ENCODE results near the gene GEMIN4. TPM values are rescaled to one million over a fixed set of nuclear protein-coding genes. Genes with fewer than 3 reads are reported as not detected.
A peak's percentile ranks its signal among the peaks of the same experiment; 100 is the strongest.
"Not testable (repeated sequence)": the region's sequence is repeated elsewhere in the genome, so short reads cannot be mapped to it uniquely, and the experiment has no call there.

Gene GEMIN4
- total RNA-seq, 4 donors from 2014 or later: 13.9 to 21.6 (median 17.9) TPM

DNA sequence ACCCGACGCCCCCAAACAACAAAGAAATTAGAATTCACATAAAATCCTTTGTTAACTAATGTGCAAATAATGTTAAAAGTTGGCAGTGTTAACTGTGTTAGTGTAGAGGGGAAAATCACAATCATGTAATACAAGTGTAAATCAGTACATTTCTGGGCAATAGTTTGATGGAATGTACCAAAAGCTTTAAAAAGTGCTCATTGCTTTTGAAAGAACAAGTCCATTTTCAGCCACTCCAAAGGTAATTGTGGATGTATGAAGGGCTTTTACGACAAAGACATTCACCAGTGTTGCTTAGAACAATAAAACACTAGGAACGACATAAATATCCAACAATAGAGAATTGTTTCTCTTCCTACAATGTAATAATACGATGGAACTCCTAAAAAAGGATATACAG, 21.0 kb upstream of the GEMIN4 start:
- no peaks in the 10 kb centered on the region for H3K27me3 ChIP-seq
- H3K9me3 ChIP-seq: no peaks in the 10 kb centered on the region
- no peak for ATAC-seq
- H3K27ac ChIP-seq: no peak overlapping the region
- TF ChIP-seq POLR2A (IDR thresholded peaks at IDR 0.05) (no peak), POLR2AphosphoS5 (IDR thresholded peaks at IDR 0.05) (no peak), EP300 (IDR thresholded peaks at IDR 0.05) (no peak)
- TF ChIP-seq, protein P1, sequence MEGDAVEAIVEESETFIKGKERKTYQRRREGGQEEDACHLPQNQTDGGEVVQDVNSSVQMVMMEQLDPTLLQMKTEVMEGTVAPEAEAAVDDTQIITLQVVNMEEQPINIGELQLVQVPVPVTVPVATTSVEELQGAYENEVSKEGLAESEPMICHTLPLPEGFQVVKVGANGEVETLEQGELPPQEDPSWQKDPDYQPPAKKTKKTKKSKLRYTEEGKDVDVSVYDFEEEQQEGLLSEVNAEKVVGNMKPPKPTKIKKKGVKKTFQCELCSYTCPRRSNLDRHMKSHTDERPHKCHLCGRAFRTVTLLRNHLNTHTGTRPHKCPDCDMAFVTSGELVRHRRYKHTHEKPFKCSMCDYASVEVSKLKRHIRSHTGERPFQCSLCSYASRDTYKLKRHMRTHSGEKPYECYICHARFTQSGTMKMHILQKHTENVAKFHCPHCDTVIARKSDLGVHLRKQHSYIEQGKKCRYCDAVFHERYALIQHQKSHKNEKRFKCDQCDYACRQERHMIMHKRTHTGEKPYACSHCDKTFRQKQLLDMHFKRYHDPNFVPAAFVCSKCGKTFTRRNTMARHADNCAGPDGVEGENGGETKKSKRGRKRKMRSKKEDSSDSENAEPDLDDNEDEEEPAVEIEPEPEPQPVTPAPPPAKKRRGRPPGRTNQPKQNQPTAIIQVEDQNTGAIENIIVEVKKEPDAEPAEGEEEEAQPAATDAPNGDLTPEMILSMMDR (IDR thresholded peaks at IDR 0.05): no peak
- H3K4me1 ChIP-seq: no peaks in the 10 kb centered on the region
- H3K4me3 ChIP-seq: no peak overlapping the region
- 77 to 80% methylated on average over 4 to 5 of the region's 5 CpGs for WGBS, 2 donors (ENCODE audit: low coverage in 1 of 2)
- peaks cover 0 to 98% of the 10 kb centered on the region in 2 donors for H3K36me3 ChIP-seq

- Histone ChIP-seq H3K27me3 (no peaks in the 10 kb centered on the region), H3K36me3 (peaks cover 0 to 99% of the 10 kb centered on the region in 2 donors), H3K4me3 (no peak overlapping the region), H3K4me1 (no peaks in the 10 kb centered on the region), H3K9me3 (no peaks in the 10 kb centered on the region), H3K27ac (peak overlapping the region; percentile 60 to 75 (median 70))
- ATAC-seq: peak; percentile 83
- WGBS, 2 donors (ENCODE audit: low coverage in 1 of 2): 43 to 50% methylated on average over 3 of the region's 3 CpGs
- no peak for TF ChIP-seq EP300 (IDR thresholded peaks at IDR 0.05)
- TF ChIP-seq, protein P1 (IDR thresholded peaks at IDR 0.05): no peak
- no peak for TF ChIP-seq POLR2AphosphoS5 (IDR thresholded peaks at IDR 0.05)
- no peak for TF ChIP-seq POLR2A (IDR thresholded peaks at IDR 0.05)
These were observed 15.0 kb upstream of the GEMIN4 start for GRCh38 chr17:767076-767475.

- H3K27me3 ChIP-seq: no peaks in the 10 kb centered on the region
- no peak overlapping the region for H3K4me3 ChIP-seq
- H3K27ac ChIP-seq: no peak overlapping the region
- H3K36me3 ChIP-seq: peaks cover 0 to 90% of the 10 kb centered on the region in 2 donors
- H3K9me3 ChIP-seq: no peaks in the 10 kb centered on the region
- TF ChIP-seq POLR2AphosphoS5 (IDR thresholded peaks at IDR 0.05): no peak
- no peak for TF ChIP-seq EP300 (IDR thresholded peaks at IDR 0.05)
- no peak for TF ChIP-seq POLR2A (IDR thresholded peaks at IDR 0.05)
- TF ChIP-seq, protein P1 (IDR thresholded peaks at IDR 0.05): no peak
- 87 to 88% methylated on average over 5 to 9 of the region's 9 CpGs for WGBS, 2 donors (ENCODE audit: low coverage in 1 of 2)
- no peak for ATAC-seq
- H3K4me1 ChIP-seq: no peaks in the 10 kb centered on the region
These were observed 8.3 kb upstream of the GEMIN4 start for GRCh38 chr17:760371-760770.

DNA sequence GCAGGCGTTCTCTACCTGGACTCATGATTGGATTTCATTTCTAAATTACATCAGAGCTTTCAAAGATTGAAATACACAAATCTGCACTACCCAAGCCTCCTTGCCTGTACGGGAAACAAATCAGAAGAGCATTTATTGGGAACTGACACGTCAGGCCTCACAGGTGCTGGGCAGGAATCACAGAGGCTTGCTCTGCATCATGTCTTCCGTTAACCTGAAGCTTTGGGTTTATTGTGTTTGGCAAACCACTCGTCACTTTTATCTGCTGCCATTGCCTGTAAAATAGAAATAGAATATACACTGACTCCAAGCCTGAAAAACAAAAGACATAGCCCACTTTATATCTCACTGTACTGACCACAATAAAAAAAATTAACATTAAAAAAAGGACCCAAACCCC, 7.9 kb upstream of the GEMIN4 start:
- no peak for ATAC-seq
- H3K4me1 ChIP-seq: no peaks in the 10 kb centered on the region
- no peak overlapping the region for H3K4me3 ChIP-seq
- TF ChIP-seq POLR2A (IDR thresholded peaks at IDR 0.05): no peak
- TF ChIP-seq, protein P1 (IDR thresholded peaks at IDR 0.05): no peak
- TF ChIP-seq POLR2AphosphoS5 (IDR thresholded peaks at IDR 0.05): no peak
- no peak for TF ChIP-seq EP300 (IDR thresholded peaks at IDR 0.05)
- H3K36me3 ChIP-seq: peaks cover 0 to 86% of the 10 kb centered on the region in 2 donors
- no peaks in the 10 kb centered on the region for H3K27me3 ChIP-seq
- no peak overlapping the region for H3K27ac ChIP-seq
- H3K9me3 ChIP-seq: no peaks in the 10 kb centered on the region
- WGBS, 2 donors (ENCODE audit: low coverage in 1 of 2): 73 to 77% methylated on average over 4 of the region's 5 CpGs

- not testable (repeated sequence) for ATAC-seq, H3K27me3 ChIP-seq, H3K4me1 ChIP-seq, H3K9me3 ChIP-seq, H3K4me3 ChIP-seq
- WGBS, 2 donors (ENCODE audit: low coverage in 1 of 2): 49 to 69% methylated on average over 3 to 15 of the region's 15 CpGs
- Histone ChIP-seq H3K27ac (peak overlapping the region in 2 of 4 donors; percentile 19 to 43), H3K36me3 (peaks cover 0 to 49% of the 10 kb centered on the region in 2 donors)
These were observed 4.0 kb upstream of the GEMIN4 start for GRCh38 chr17:756010-756567.

DNA sequence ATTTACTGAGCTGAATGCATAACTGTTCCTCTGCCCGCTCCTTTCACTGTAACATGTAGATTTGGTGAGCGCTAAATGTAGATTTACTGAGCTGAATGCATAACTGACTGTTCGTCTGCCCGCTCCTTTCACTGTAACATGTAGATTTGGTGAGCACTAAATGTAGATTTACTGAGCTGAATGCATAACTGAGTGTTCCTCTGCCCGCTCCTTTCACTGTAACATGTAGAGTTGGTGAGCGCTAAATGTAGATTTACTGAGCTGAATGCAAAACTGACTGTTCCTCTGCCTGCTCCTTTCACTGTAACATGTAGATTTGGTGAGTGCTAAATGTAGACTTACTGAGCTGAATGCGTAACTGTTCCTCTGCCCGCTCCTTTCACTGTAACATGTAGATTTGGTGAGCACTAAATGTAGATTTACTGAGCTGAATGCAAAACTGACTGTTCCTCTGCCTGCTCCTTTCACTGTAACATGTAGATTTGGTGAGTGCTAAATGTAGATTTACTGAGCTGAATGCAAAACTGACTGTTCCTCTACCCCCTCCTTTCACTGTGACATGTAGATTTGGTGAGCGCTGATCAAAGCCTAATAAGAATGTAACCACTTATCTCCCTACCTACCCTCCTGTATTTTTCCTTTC, 3.4 kb upstream of the GEMIN4 start:
- peaks cover 0 to 14% (median 0%) of the 10 kb centered on the region in 3 donors for H3K4me1 ChIP-seq
- H3K4me3 ChIP-seq, H3K9me3 ChIP-seq, H3K27me3 ChIP-seq, ATAC-seq: not testable (repeated sequence)
- H3K27ac ChIP-seq: peak overlapping the region in 1 of 4 donors; percentile 43
- peaks cover 0 to 42% of the 10 kb centered on the region in 2 donors for H3K36me3 ChIP-seq
- WGBS, 2 donors (ENCODE audit: low coverage in 1 of 2): 91 to 95% methylated on average over 5 to 9 of the region's 9 CpGs
